K562 treated with DMSO at 1 percent for 24 hours (cell line): ENCODE data around the gene DIP2A. TPM values are rescaled to one million over a fixed set of nuclear protein-coding genes. Genes with fewer than 3 reads are reported as not detected.

Source experiments
- total RNA-seq: library from RNA; unstranded; fragments of 300-600 nt; gene quantifications from 2 replicates; pipeline ENCODE4 v1.2.3, GENCODE V29; 2022; ENCODE audit warnings: low read depth; ENCODE audit not compliant: insufficient read depth

The DIP2A gene
- total RNA-seq, result 20.0 and 24.7 TPM in 2 replicates

GRCh38 chr21:46458315-46459023 is at the start of gene DIP2A:
Gene DIP2A, plus strand, starts transcription at chr21:46458891. Its CDS starts 241 bp downstream, at chr21:46459132.

GRCh38 chr21:46604975-46605766 is 146.5 kb downstream of the DIP2A start, which contains the start of gene S100B:
Gene S100B, minus strand, starts transcription at chr21:46605082. Its CDS starts 2,667 bp downstream, at chr21:46602415.

Other genes with a start within 250 kb of the DIP2A start
- 58.5 and 60.8 TPM in 2 replicates for gene LSS, start 230.1 kb upstream of the DIP2A start, total RNA-seq
- 116 and 133 TPM in 2 replicates for gene MCM3AP, start 173.3 kb upstream of the DIP2A start, total RNA-seq
- gene YBEY, start 172.5 kb upstream of the DIP2A start, total RNA-seq, result 35.7 and 36.4 TPM in 2 replicates
- 23.7 and 33.2 TPM in 2 replicates for gene C21orf58, start 135.0 kb upstream of the DIP2A start, total RNA-seq
- gene PCNT, start 134.7 kb upstream of the DIP2A start, total RNA-seq, result 36.5 and 39.4 TPM in 2 replicates
- gene S100B, start 146.2 kb downstream of the DIP2A start, total RNA-seq, result not detected in 2 replicates
- 134 and 137 TPM in 2 replicates for gene PRMT2, start 176.8 kb downstream of the DIP2A start, total RNA-seq